C4-2B (cell line): Measurements from ENCODE around the gene IQUB.

Source experiments
- H3K27ac ChIP-seq: fragments of 450-650 bp; 2 replicates; pipeline ENCODE4 v1.5.1; 2017
- CTCF ChIP-seq: fragments of 450-650 bp; conservative IDR thresholded peaks from 2 replicates; pipeline ENCODE4 v1.5.1; 2017; ENCODE audit warnings: mild to moderate bottlenecking
- ZFX ChIP-seq: fragments of 450-650 bp; IDR thresholded peaks from 2 replicates; pipeline ENCODE4 v1.6.1; 2017

The IQUB gene

GRCh38 chr7:123522066-123522465 lies 12.3 kb downstream of the IQUB start:
- no peak overlapping the region for H3K27ac ChIP-seq
- TF ChIP-seq CTCF (no peak), ZFX (no peak)

GRCh38 chr7:123505221-123505620 lies 29.2 kb downstream of the IQUB start:
- TF ChIP-seq CTCF (no peak), ZFX (no peak)
- H3K27ac ChIP-seq = no peak overlapping the region

- H3K27ac ChIP-seq = no peak overlapping the region
- no peak for TF ChIP-seq CTCF
- TF ChIP-seq ZFX = no peak
Observed at GRCh38 chr7:123502201-123502600, 32.2 kb downstream of the IQUB start.

GRCh38 chr7:123500878-123501489 lies 33.4 kb downstream of the IQUB start:
- no peak overlapping the region for H3K27ac ChIP-seq
- TF ChIP-seq ZFX = no peak
- no peak for TF ChIP-seq CTCF

GRCh38 chr7:123499211-123499970 lies 35.0 kb downstream of the IQUB start:
- no peak overlapping the region for H3K27ac ChIP-seq
- no peak for TF ChIP-seq ZFX
- TF ChIP-seq CTCF = no peak

GRCh38 chr7:123498601-123499000 lies 35.8 kb downstream of the IQUB start:
- TF ChIP-seq ZFX (no peak), CTCF (no peak)
- H3K27ac ChIP-seq = no peak overlapping the region

GRCh38 chr7:123498031-123498430 lies 36.4 kb downstream of the IQUB start:
- no peak overlapping the region for H3K27ac ChIP-seq

More at GRCh38 chr7:123498031-123498430, 36.4 kb downstream of the IQUB start:
- TF ChIP-seq CTCF (no peak), ZFX (no peak)
